HL-60 (cell line): ENCODE results near the gene PDE11A.

Experiments used
- DNase-seq, 2 experiments: peaks; one replicate each; pipeline ENCODE4 v3.0.0-alpha.2; 2010 to 2020; ENCODE audit warnings: low read depth in 1 of 2, low spot score in 1 of 2
- H3K27ac ChIP-seq: fragments of 250-450 bp; sonication (Bioruptor Pico); replicated peaks from 2 replicates; pipeline ENCODE4 v1.5.1; 2020; ENCODE audit warnings: mild to moderate bottlenecking, moderate library complexity
- H3K27me3 ChIP-seq: fragments of 250-450 bp; sonication (Bioruptor Pico); 2 replicates; pipeline ENCODE4 v1.5.1; 2021; ENCODE audit warnings: mild to moderate bottlenecking, moderate library complexity; ENCODE audit not compliant: insufficient read depth, poor library complexity, severe bottlenecking
- H3K4me3 ChIP-seq: replicated peaks from 2 replicates; pipeline ENCODE4 v1.5.1; 2011; ENCODE audit warnings: mild to moderate bottlenecking, control low read depth, low read length; ENCODE audit not compliant: insufficient read depth
- CTCF ChIP-seq: IDR thresholded peaks from one replicate; pipeline ENCODE4 v1.5.1; 2011; ENCODE audit warnings: low read length, control low read depth, inconsistent platforms; ENCODE audit not compliant: insufficient read depth
- GABPA ChIP-seq: IDR thresholded peaks from 2 replicates; pipeline ENCODE4 v1.6.1; 2012; ENCODE audit warnings: low read depth
- POLR2AphosphoS5 ChIP-seq: IDR thresholded peaks from 2 replicates; pipeline ENCODE4 v1.6.1; 2012; ENCODE audit warnings: low read depth
- REST ChIP-seq: IDR thresholded peaks from 2 replicates; pipeline ENCODE4 v1.6.1; 2012; ENCODE audit warnings: low read depth; ENCODE audit not compliant: insufficient replicate concordance
- SPI1 ChIP-seq: IDR thresholded peaks from 2 replicates; pipeline ENCODE4 v1.6.1; 2012; ENCODE audit warnings: low read depth, mild to moderate bottlenecking, borderline replicate concordance

The PDE11A gene

GRCh38 chr2:177765698-177766097 lies 306.9 kb downstream of the PDE11A start:
- Histone ChIP-seq H3K27ac (no peak overlapping the region), H3K27me3 (no peaks in the 10 kb centered on the region), H3K4me3 (no peak overlapping the region)
- TF ChIP-seq GABPA (no peak), SPI1 (no peak), POLR2AphosphoS5 (no peak), CTCF (no peak), REST (no peak)
- no peak for DNase-seq

- H3K27me3 ChIP-seq = peaks cover 2% of the 10 kb centered on the region
- no peak overlapping the region for H3K27ac ChIP-seq
- no peak overlapping the region for H3K4me3 ChIP-seq
- TF ChIP-seq CTCF = peak; percentile 88
- no peak for TF ChIP-seq POLR2AphosphoS5
- no peak for TF ChIP-seq SPI1
- TF ChIP-seq GABPA = no peak
- TF ChIP-seq REST = no peak
- DNase-seq = peak; percentile 45 to 79
These were observed 308.9 kb downstream of the PDE11A start for GRCh38 chr2:177763531-177764265.

- no peak for DNase-seq
- Histone ChIP-seq H3K27ac (no peak overlapping the region), H3K4me3 (no peak overlapping the region), H3K27me3 (peaks cover 2% of the 10 kb centered on the region)
- TF ChIP-seq POLR2AphosphoS5 (no peak), REST (no peak), GABPA (no peak), CTCF (no peak), SPI1 (no peak)
These were observed 313.1 kb downstream of the PDE11A start for GRCh38 chr2:177759443-177759842.
